ENCODE measurements around the gene RHBDF2. TPM values are rescaled to one million over a fixed set of nuclear protein-coding genes. Genes with fewer than 3 reads are reported as not detected.
"Not testable (repeated sequence)": the region's sequence is repeated elsewhere in the genome, so short reads cannot be mapped to it uniquely, and the experiment has no call there.

The RHBDF2 gene
- total RNA-seq, 1 experiment from 2014 or later: 5.1 TPM

GRCh38 chr17:76512366-76513305 lies 11.4 kb upstream of the RHBDF2 start:
- no peak overlapping the region for H3K27ac ChIP-seq (ENCODE audit: low read length)

DNA sequence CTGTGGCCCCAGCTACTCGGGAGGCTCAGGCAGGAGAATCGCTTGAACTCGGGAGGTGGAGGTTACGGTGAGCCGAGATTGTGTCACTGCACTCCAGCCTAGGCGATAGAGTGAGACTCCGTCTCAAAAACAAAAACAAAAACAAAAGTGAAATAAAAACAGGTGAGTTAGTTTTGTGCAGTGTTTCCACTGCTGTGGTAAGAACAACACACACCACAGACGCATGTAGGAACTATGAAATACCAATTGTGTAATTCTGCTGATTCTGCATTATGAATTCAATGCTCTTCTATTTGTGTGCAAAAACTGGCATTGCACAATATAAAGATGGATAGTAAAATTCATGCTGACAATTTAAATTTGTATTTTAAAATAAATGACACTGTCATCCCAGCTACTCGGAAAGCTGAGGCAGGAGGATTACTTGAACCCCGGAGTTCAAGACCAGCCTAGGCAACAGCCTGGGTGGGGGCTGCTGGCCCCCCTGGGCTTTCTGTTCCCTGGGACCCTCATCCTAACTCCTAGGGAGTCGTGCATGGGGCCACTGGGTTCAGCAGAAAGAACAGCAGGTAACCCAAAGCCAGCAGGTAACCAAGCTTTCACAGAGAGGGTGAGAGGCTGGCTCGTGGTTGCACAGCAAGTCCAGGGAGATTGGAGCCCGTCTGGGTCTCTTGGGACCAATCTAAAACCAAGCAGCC lies 10.6 kb upstream of the RHBDF2 start:
- Histone ChIP-seq H3K9ac (ENCODE audit: low read length) (no peak overlapping the region), H3K79me2 (ENCODE audit: low read length) (no peaks in the 10 kb centered on the region), H3K4me1 (ENCODE audit: low read length) (0 out of 2 replicates have a peak, but pooled peaks cover 3% of the 10 kb centered on the region), H2AFZ (ENCODE audit: low read length) (no peak overlapping the region), H3K27ac (ENCODE audit: low read length) (no peak overlapping the region), H3K9me3 (ENCODE audit: low read length) (no peaks in the 10 kb centered on the region), H4K20me1 (ENCODE audit: insufficient read depth, low read depth, low read length) (no peaks in the 10 kb centered on the region), H3K36me3 (ENCODE audit: insufficient read depth, low read length) (no peaks in the 10 kb centered on the region), H3K4me3 (ENCODE audit: low read length) (no peak overlapping the region), H3K9me2 (replicated peaks; ENCODE audit: insufficient read depth, low read length) (no peaks in the 10 kb centered on the region), H3K27me3 (ENCODE audit: low read length) (no peaks in the 10 kb centered on the region), H3K4me2 (ENCODE audit: low read depth, low read length, poor library complexity, severe bottlenecking) (no peak overlapping the region)
- no peak for DNase-seq

More at GRCh38 chr17:76512366-76513305, 11.4 kb upstream of the RHBDF2 start:
- no peak overlapping the region for H3K9ac ChIP-seq (ENCODE audit: low read length)
- no peak overlapping the region for H2AFZ ChIP-seq (ENCODE audit: low read length)
- H3K4me2 ChIP-seq (ENCODE audit: low read depth, low read length, poor library complexity, severe bottlenecking): no peak overlapping the region
- no peaks in the 10 kb centered on the region for H3K27me3 ChIP-seq (ENCODE audit: low read length)
- no peak overlapping the region for H3K4me3 ChIP-seq (ENCODE audit: low read length)
- H3K4me1 ChIP-seq (ENCODE audit: low read length): no peaks in the 10 kb centered on the region
- H4K20me1 ChIP-seq (ENCODE audit: insufficient read depth, low read depth, low read length): no peaks in the 10 kb centered on the region
- no peaks in the 10 kb centered on the region for H3K9me3 ChIP-seq (ENCODE audit: low read length)
- H3K36me3 ChIP-seq (ENCODE audit: insufficient read depth, low read length): no peaks in the 10 kb centered on the region
- DNase-seq: no peak
- no peaks in the 10 kb centered on the region for H3K79me2 ChIP-seq (ENCODE audit: low read length)
- no peaks in the 10 kb centered on the region for H3K9me2 ChIP-seq (replicated peaks; ENCODE audit: insufficient read depth, low read length)

DNA sequence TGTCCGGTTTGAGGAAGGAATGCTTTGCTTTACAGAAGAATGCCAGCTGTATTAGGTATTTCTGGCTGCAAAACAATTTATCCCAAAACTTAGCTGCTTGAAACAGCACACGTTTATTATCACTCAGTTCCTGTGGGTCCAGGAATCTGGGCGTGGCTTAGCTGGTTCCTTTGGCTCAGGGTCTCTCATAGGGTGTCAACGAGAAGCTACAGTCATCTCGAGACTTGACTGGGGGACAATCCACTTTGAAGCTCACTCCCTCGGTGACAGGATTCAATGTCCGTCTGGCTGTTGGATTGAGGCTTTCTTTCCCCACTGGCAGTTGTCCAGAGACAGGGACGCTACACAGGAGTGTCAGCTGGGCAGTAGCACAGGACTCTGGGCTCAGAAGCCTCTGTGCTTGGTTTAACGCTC lies 9.6 kb upstream of the RHBDF2 start:
- H3K9me3 ChIP-seq (ENCODE audit: low read length): no peaks in the 10 kb centered on the region
- 0 out of 2 replicates have a peak, but pooled peaks cover 4% of the 10 kb centered on the region for H3K4me1 ChIP-seq (ENCODE audit: low read length)
- no peak overlapping the region for H2AFZ ChIP-seq (ENCODE audit: low read length)
- H3K27ac ChIP-seq (ENCODE audit: low read length): no peak overlapping the region
- H3K9ac ChIP-seq (ENCODE audit: low read length): no peak overlapping the region
- no peak for DNase-seq
- H3K27me3 ChIP-seq (ENCODE audit: low read length): no peaks in the 10 kb centered on the region
- no peaks in the 10 kb centered on the region for H4K20me1 ChIP-seq (ENCODE audit: insufficient read depth, low read depth, low read length)
- H3K4me2 ChIP-seq (ENCODE audit: low read depth, low read length, poor library complexity, severe bottlenecking): no peak overlapping the region
- no peaks in the 10 kb centered on the region for H3K79me2 ChIP-seq (ENCODE audit: low read length)
- no peak overlapping the region for H3K4me3 ChIP-seq (ENCODE audit: low read length)
- no peaks in the 10 kb centered on the region for H3K9me2 ChIP-seq (replicated peaks; ENCODE audit: insufficient read depth, low read length)
- no peaks in the 10 kb centered on the region for H3K36me3 ChIP-seq (ENCODE audit: insufficient read depth, low read length)

- not testable (repeated sequence) for H3K36me3 ChIP-seq (ENCODE audit: insufficient read depth, low read length); H3K4me2 ChIP-seq (ENCODE audit: low read depth, low read length, poor library complexity, severe bottlenecking); H3K9me3 ChIP-seq (ENCODE audit: low read length); H3K4me3 ChIP-seq (ENCODE audit: low read length); H2AFZ ChIP-seq (ENCODE audit: low read length); DNase-seq; H3K4me1 ChIP-seq (ENCODE audit: low read length); H3K9me2 ChIP-seq (replicated peaks; ENCODE audit: insufficient read depth, low read length); H3K9ac ChIP-seq (ENCODE audit: low read length); H3K79me2 ChIP-seq (ENCODE audit: low read length); H4K20me1 ChIP-seq (ENCODE audit: insufficient read depth, low read depth, low read length); H3K27ac ChIP-seq (ENCODE audit: low read length); H3K27me3 ChIP-seq (ENCODE audit: low read length)
Observed at GRCh38 chr17:76508472-76509063, 7.3 kb upstream of the RHBDF2 start.

GRCh38 chr17:76506408-76507345 lies 5.5 kb upstream of the RHBDF2 start:
- Histone ChIP-seq H3K4me1 (ENCODE audit: low read length) (peaks cover 7% of the 10 kb centered on the region), H3K9ac (ENCODE audit: low read length) (no peak overlapping the region), H3K27me3 (ENCODE audit: low read length) (no peaks in the 10 kb centered on the region), H3K27ac (ENCODE audit: low read length) (no peak overlapping the region), H4K20me1 (ENCODE audit: insufficient read depth, low read depth, low read length) (no peaks in the 10 kb centered on the region), H3K36me3 (ENCODE audit: insufficient read depth, low read length) (no peaks in the 10 kb centered on the region), H3K9me2 (replicated peaks; ENCODE audit: insufficient read depth, low read length) (no peaks in the 10 kb centered on the region), H3K9me3 (ENCODE audit: low read length) (no peaks in the 10 kb centered on the region), H3K79me2 (ENCODE audit: low read length) (no peaks in the 10 kb centered on the region), H3K4me2 (ENCODE audit: low read depth, low read length, poor library complexity, severe bottlenecking) (no peak overlapping the region), H3K4me3 (ENCODE audit: low read length) (no peak overlapping the region), H2AFZ (ENCODE audit: low read length) (no peak overlapping the region)
- peak; percentile 93 for DNase-seq

- no peak overlapping the region for H3K27ac ChIP-seq (ENCODE audit: low read length)
- H3K79me2 ChIP-seq (ENCODE audit: low read length): no peaks in the 10 kb centered on the region
- no peak overlapping the region for H3K9ac ChIP-seq (ENCODE audit: low read length)
- H3K9me2 ChIP-seq (replicated peaks; ENCODE audit: insufficient read depth, low read length): no peaks in the 10 kb centered on the region
- H3K36me3 ChIP-seq (ENCODE audit: insufficient read depth, low read length): no peaks in the 10 kb centered on the region
- no peaks in the 10 kb centered on the region for H3K9me3 ChIP-seq (ENCODE audit: low read length)
- H3K4me1 ChIP-seq (ENCODE audit: low read length): peaks cover 25% of the 10 kb centered on the region
- peak; percentile 75 for DNase-seq
- 0 out of 2 replicates have a peak, but pooled peaks cover under 1% of the 10 kb centered on the region for H4K20me1 ChIP-seq (ENCODE audit: insufficient read depth, low read depth, low read length)
- no peak overlapping the region for H2AFZ ChIP-seq (ENCODE audit: low read length)
- no peaks in the 10 kb centered on the region for H3K27me3 ChIP-seq (ENCODE audit: low read length)
- H3K4me3 ChIP-seq (ENCODE audit: low read length): no peak overlapping the region
- no peak overlapping the region for H3K4me2 ChIP-seq (ENCODE audit: low read depth, low read length, poor library complexity, severe bottlenecking)
Observed at GRCh38 chr17:76504117-76504516, 2.9 kb upstream of the RHBDF2 start.

DNA sequence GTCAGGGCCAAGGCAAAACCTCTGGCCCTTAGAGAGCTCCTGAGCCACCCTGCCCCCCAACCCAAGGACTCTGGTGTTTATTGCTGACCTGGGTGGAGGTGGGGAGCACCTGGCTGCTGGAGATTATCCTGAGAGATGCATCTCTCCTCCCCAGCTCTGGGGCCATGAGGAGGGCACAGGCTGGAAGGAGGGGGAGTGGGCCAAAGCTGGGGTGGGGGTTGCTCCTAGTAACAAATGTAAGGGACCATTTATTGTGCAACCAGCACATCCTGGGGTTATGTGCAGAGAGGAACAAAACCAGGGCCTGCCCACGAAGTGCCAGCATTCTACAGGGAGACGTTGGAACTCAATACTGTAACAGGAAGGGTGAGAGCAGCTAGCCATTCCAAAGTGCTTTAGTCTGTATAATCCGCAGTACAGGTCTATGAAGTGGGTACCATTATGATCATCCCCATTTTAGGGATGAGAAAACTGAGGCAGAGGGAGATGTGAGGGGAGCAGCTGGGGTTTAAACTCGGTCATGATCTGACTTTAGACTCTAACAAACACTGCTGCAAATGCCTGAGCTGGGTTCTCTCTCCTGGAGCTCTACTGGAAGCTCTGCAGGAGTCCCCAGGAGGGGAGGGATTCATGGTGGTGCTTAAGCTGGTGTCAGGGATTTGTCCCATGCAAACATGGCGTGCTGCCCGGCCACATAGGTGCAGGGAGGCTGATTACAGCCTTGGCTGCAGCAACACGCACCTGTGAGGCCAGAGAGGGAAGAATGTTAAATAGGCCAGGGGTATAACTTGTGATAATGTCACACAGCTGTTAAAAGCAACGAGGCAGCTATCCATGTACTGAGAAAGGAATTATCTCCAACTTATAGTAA lies 1.4 kb upstream of the RHBDF2 start:
- H3K36me3 ChIP-seq (ENCODE audit: insufficient read depth, low read length): no peaks in the 10 kb centered on the region
- no peak for DNase-seq
- H3K79me2 ChIP-seq (ENCODE audit: low read length): no peaks in the 10 kb centered on the region
- no peak overlapping the region for H2AFZ ChIP-seq (ENCODE audit: low read length)
- no peak overlapping the region for H3K4me3 ChIP-seq (ENCODE audit: low read length)
- 0 out of 2 replicates have a peak, but pooled peaks cover 2% of the 10 kb centered on the region for H4K20me1 ChIP-seq (ENCODE audit: insufficient read depth, low read depth, low read length)
- H3K27me3 ChIP-seq (ENCODE audit: low read length): no peaks in the 10 kb centered on the region
- H3K4me2 ChIP-seq (ENCODE audit: low read depth, low read length, poor library complexity, severe bottlenecking): no peak overlapping the region
- H3K27ac ChIP-seq (ENCODE audit: low read length): no peak overlapping the region
- no peaks in the 10 kb centered on the region for H3K9me3 ChIP-seq (ENCODE audit: low read length)
- peaks cover 28% of the 10 kb centered on the region for H3K4me1 ChIP-seq (ENCODE audit: low read length)
- H3K9ac ChIP-seq (ENCODE audit: low read length): no peak overlapping the region
- no peaks in the 10 kb centered on the region for H3K9me2 ChIP-seq (replicated peaks; ENCODE audit: insufficient read depth, low read length)
